Astrocyte of the spinal cord (primary cell): ENCODE measurements around the gene GLS.

Experiments used
- DNase-seq: peaks from one replicate; pipeline ENCODE4 v3.0.0; 2011; ENCODE audit warnings: low read depth, low spot score
- H3K4me3 ChIP-seq: 2 replicates; pipeline ENCODE4 v1.5.1; 2011; ENCODE audit warnings: low read depth, mild to moderate bottlenecking, low read length, moderate library complexity
- in situ Hi-C: cut with HindIII; loops from 2 replicates; pipeline ENCODE4 v1.10.0; 2017; ENCODE audit warnings: low sequenced_read_pairs
- TF ChIP-seq, protein P1 (sequence below): IDR thresholded peaks from 2 replicates; pipeline ENCODE4 v1.5.1; 2012; ENCODE audit warnings: low read depth, mild to moderate bottlenecking, low read length, inconsistent platforms

Gene GLS

DNA sequence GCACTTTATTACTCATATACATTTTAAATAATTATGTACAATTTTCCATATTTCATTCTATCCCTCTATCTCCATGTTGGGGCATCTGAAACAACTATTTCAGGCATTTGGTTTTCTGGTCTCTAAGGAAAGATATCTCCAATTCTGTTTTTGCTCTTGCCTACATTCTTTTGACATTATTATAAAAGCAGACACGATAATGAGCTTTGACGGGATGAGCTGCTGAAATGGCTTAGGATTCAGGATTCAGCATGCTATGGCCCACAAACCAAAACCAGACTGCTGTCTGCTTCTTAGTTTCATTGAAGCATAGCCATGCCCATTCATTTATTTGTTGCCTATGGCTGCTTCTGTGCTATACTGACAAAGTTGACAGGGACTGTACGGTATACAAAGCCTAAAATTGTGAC lies 42.7 kb upstream of the GLS start:
- in situ Hi-C loops, result no loop called here
- TF ChIP-seq, protein P1, sequence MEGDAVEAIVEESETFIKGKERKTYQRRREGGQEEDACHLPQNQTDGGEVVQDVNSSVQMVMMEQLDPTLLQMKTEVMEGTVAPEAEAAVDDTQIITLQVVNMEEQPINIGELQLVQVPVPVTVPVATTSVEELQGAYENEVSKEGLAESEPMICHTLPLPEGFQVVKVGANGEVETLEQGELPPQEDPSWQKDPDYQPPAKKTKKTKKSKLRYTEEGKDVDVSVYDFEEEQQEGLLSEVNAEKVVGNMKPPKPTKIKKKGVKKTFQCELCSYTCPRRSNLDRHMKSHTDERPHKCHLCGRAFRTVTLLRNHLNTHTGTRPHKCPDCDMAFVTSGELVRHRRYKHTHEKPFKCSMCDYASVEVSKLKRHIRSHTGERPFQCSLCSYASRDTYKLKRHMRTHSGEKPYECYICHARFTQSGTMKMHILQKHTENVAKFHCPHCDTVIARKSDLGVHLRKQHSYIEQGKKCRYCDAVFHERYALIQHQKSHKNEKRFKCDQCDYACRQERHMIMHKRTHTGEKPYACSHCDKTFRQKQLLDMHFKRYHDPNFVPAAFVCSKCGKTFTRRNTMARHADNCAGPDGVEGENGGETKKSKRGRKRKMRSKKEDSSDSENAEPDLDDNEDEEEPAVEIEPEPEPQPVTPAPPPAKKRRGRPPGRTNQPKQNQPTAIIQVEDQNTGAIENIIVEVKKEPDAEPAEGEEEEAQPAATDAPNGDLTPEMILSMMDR, result no peak
- no peak overlapping the region for H3K4me3 ChIP-seq
- DNase-seq, result peak; percentile 52

DNA sequence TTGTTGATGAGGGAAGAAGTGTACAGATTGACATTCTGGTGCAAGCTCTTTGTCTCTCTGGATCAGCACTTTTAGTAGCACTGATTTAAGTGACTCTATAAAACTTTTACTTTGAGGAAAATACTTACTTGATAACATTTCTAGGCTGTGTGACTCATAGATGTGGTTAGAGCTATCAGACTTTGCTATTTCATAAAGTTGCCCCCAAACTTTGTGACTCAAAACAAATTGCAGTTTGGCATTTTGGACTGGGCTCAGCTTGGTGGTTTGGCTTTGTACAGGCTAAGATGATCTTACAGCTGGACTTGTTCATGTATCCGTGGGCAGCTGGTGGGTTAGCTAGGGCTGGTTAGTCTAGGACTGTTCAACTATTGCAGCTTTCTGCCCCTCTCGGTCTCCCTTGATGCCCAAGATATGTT lies 42.1 kb upstream of the GLS start:
- DNase-seq, result peak; percentile 84
- TF ChIP-seq, protein P1, result no peak
- no peak overlapping the region for H3K4me3 ChIP-seq
- in situ Hi-C loops, result no loop called here

DNA sequence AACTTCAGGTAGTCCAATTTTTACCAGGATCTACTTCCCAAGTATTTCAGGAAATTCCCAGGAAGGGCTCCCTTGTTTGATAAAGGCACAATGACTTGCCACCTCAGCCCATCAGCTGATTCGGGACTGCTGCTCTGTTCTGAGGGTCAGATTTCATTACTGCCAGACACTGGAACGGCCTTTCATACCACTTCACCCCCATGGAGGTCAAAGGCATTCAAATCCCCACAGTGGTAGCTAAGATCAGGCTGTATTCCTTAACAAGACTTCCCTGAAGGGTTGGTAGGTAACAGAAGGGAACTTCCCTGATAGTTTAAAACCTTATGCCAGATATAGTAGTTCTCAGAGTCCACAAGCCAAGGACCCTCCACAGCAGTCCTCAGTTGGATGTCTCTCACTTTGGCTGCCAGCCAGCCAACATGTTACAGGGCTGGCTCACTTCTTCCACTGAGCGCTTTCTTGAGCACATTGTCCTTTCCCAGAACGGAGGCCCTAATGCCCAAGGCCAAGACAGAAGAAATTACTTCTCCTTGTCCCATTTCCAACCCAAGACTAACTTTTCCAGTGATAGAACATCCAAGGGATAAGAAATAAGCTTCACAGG lies 40.0 kb upstream of the GLS start:
- DNase-seq, result no peak
- in situ Hi-C loops, result no loop called here
- no peak overlapping the region for H3K4me3 ChIP-seq
- TF ChIP-seq, protein P1, result no peak

DNA sequence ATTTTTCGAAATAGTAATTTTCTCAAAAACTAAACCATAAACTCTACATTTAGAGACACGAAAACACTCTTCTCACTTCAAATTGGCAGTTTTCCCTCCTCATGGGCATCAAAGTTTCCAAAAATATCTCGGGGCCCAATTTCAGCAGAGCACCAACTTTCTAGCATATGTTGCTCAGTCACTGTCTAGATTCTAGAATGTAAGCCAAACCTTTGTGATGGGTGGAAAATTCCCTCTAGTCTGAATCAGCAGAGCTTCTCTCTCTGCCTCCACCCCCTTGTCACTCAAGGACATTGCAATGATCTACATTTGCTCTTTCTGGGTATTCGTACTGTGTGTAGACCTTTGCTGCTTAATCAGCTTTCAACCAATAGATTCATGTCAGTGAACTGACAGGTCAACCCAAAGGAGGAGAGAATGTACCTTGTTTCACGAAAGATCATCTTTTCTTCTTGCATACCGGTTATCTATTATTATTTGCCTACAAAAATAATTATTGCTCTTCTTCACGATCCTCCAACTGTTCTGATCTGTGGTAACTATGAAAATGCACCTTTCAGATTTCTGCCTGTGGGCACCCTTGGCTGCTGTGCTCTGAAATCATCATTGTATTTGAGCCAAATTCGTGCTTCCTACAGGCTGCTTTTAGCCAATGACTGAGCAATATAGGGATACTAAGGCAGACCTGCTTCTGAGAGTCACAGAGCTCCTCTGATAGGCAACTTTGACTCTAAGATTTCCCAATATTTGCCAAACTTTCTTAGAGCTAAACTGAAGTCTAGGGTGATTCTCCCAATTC lies 38.7 kb upstream of the GLS start:
- no peak overlapping the region for H3K4me3 ChIP-seq
- in situ Hi-C loops, result no loop called here
- TF ChIP-seq, protein P1, result no peak
- no peak for DNase-seq

GRCh38 chr2:190842606-190843104 lies 38.0 kb upstream of the GLS start:
- TF ChIP-seq, protein P1, result no peak
- no peak overlapping the region for H3K4me3 ChIP-seq
- DNase-seq, result no peak
- in situ Hi-C loops, result no loop called here

GRCh38 chr2:190843890-190844699 lies 36.5 kb upstream of the GLS start:
- TF ChIP-seq, protein P1, result no peak
- no peak overlapping the region for H3K4me3 ChIP-seq
- in situ Hi-C loops, result no loop called here
- no peak for DNase-seq
